ENCODE results near the gene RAB37. TPM values are rescaled to one million over a fixed set of nuclear protein-coding genes. Genes with fewer than 3 reads are reported as not detected.
A peak's percentile ranks its signal among the peaks of the same experiment; 100 is the strongest.

The RAB37 gene, protein sequence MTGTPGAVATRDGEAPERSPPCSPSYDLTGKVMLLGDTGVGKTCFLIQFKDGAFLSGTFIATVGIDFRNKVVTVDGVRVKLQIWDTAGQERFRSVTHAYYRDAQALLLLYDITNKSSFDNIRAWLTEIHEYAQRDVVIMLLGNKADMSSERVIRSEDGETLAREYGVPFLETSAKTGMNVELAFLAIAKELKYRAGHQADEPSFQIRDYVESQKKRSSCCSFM
- total RNA-seq, result 10 to 100 TPM; 19.0 to 21.1 TPM
- polyA plus RNA-seq (2013, experiment 1 of 2), result 47.0 TPM
- polyA plus RNA-seq (2013, experiment 2 of 2), result 48.4 TPM
- total RNA-seq, result 0.21 to 88.4 (median 16.2) reads per million in 172 experiments

DNA sequence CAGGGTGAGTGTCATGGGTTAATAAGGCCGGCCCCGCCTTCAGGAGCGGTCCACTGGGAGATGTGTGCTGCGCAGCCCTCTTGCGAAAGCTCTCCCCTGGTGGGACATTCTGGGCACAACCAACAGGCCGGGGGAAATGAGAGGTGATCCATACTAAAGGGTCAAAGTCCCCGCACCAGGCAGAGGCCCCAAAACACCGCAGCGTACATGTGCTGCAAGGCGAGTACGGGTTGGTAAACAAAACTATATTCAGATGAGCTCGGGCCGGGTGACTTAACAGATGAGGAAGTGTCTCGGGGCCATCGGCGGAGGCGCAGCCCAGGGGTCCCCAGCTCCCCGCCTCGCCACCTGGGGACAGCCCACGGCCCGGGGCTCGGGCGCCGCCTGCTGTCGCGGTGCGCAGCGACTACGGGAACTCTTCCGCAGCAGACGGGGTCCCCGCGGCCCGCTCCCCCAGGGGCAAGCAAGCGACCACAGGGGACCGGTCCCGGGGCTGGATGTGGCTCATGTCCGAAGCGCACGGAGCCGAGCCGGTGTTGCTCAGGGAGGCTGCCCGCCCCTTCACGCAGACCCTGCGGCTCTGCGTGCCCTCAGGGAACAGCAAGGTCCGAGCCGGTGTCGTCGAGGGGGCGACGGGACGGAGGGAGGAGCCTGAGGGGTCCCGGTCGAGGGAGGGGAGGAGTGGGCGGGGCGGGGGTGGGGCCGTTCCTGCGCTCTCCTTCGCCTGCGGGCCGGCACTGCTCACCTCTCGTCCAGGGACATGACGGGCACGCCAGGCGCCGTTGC, at the start of gene RAB37:
Gene RAB37, plus strand, starts transcription at position 744 of the 786 bp plus-strand sequence. Its CDS starts 17 bp downstream, at position 761.
- POLR2A ChIA-PET, result interaction anchor here (1.2 to 5.1 kb wide), 11 partner anchors 12 to 79 kb away, joined by 3 to 89 read pairs (median 12); partner anchors contain the start of genes NAT9 and NHERF1
- Mint-ChIP-seq H3K27ac (peak within 1 kb of the TSS; percentile 91), H3K4me1 (ENCODE audit: low read depth) (peaks cover 47% of the 10 kb centered on the region), H3K27me3 (no peaks in the 10 kb centered on the region), H3K36me3 (ENCODE audit: low read depth) (no peaks in the 10 kb centered on the region), H3K9me3 (no peaks in the 10 kb centered on the region), H3K4me3 (peak within 1 kb of the TSS; percentile 95)
- CTCF ChIA-PET, result interaction anchor here (0.9 to 6.0 kb wide), 16 partner anchors 9 to 136 kb away, joined by 3 to 101 read pairs (median 9); partner anchors contain the start of genes FDXR and NAT9
- Histone ChIP-seq H3K36me3 (ENCODE audit: insufficient read depth, low read length) (no peaks in the 10 kb centered on the region), H3K27me3 (ENCODE audit: control insufficient read depth in 1 of 2, insufficient read depth in 2 of 2, low read length in 2 of 2) (no peaks in the 10 kb centered on the region), H3K4me1 (ENCODE audit: insufficient read depth, low read length) (peaks cover 77% of the 10 kb centered on the region), H3K27ac (ENCODE audit: low read depth in 1 of 2, low read length in 2 of 2) (peak within 1 kb of the TSS; percentile 60 to 70), H3K9me3 (ENCODE audit: control insufficient read depth in 1 of 2, insufficient read depth in 1 of 2, low read length in 2 of 2) (no peaks in the 10 kb centered on the region), H3K4me3 (ENCODE audit: low read length) (peak within 1 kb of the TSS; percentile 93)
- ATAC-seq (ENCODE audit: poor library complexity), result peak; percentile 27
- TF ChIP-seq, protein P1, sequence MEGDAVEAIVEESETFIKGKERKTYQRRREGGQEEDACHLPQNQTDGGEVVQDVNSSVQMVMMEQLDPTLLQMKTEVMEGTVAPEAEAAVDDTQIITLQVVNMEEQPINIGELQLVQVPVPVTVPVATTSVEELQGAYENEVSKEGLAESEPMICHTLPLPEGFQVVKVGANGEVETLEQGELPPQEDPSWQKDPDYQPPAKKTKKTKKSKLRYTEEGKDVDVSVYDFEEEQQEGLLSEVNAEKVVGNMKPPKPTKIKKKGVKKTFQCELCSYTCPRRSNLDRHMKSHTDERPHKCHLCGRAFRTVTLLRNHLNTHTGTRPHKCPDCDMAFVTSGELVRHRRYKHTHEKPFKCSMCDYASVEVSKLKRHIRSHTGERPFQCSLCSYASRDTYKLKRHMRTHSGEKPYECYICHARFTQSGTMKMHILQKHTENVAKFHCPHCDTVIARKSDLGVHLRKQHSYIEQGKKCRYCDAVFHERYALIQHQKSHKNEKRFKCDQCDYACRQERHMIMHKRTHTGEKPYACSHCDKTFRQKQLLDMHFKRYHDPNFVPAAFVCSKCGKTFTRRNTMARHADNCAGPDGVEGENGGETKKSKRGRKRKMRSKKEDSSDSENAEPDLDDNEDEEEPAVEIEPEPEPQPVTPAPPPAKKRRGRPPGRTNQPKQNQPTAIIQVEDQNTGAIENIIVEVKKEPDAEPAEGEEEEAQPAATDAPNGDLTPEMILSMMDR (IDR thresholded peaks at IDR 0.05), result peak; percentile 66
- intact Hi-C loops (cut with DNase I, micrococcal nuclease), result loop anchor here (1.0 to 10.0 kb wide), 2 partner anchors 79 to 532 kb away; partner anchors contain the start of gene RPL38 (in 1 of the 2)
- peak in 8 of 14 experiments; percentile 34 to 81 (median 52) for DNase-seq

DNA sequence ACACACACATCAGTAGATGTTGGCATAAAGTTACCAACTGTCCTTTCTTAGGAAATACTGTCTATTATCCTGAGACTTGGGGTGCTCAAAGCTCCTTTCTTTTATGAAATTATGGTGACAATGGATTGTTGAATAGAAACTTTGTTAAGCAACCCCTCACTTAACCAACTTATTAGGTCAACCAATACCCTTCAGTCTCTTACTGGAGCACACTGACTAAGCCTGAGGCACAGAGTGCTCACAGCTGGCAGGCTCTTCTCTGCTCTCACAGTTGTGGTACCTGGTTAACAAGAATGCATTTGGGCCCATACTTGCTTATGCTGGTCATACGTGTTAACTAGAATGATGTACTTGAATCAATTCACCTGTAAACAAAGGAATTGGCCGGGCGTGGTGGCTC, 49.2 kb upstream of the RAB37 start:
- Mint-ChIP-seq H3K36me3 (ENCODE audit: low read depth) (no peaks in the 10 kb centered on the region), H3K4me1 (ENCODE audit: low read depth) (no peaks in the 10 kb centered on the region), H3K9me3 (no peaks in the 10 kb centered on the region), H3K27ac (no peak overlapping the region), H3K27me3 (no peaks in the 10 kb centered on the region), H3K4me3 (no peak overlapping the region)
- POLR2A ChIA-PET, result no interaction called here
- H3K27ac ChIP-seq (ENCODE audit: low read depth in 1 of 2, low read length in 2 of 2), result no peak overlapping the region
- no peaks in the 10 kb centered on the region for H3K27me3 ChIP-seq (ENCODE audit: control insufficient read depth in 1 of 2, insufficient read depth in 2 of 2, low read length in 2 of 2)
- ATAC-seq (ENCODE audit: poor library complexity), result no peak
- TF ChIP-seq, protein P1 (IDR thresholded peaks at IDR 0.05), result no peak
- intact Hi-C loops (cut with DNase I, micrococcal nuclease), result no loop called here
- H3K4me3 ChIP-seq (ENCODE audit: low read length), result no peak overlapping the region
- CTCF ChIA-PET, result interaction anchor here (0.7 kb wide), 1 partner anchor 323 kb away, joined by 3 read pairs; no protein-coding TSS in a partner anchor
- no peak for DNase-seq
- H3K4me1 ChIP-seq (ENCODE audit: insufficient read depth, low read length), result peaks cover 2% of the 10 kb centered on the region
- no peaks in the 10 kb centered on the region for H3K36me3 ChIP-seq (ENCODE audit: insufficient read depth, low read length)
- no peaks in the 10 kb centered on the region for H3K9me3 ChIP-seq (ENCODE audit: control insufficient read depth in 1 of 2, insufficient read depth in 1 of 2, low read length in 2 of 2)

DNA sequence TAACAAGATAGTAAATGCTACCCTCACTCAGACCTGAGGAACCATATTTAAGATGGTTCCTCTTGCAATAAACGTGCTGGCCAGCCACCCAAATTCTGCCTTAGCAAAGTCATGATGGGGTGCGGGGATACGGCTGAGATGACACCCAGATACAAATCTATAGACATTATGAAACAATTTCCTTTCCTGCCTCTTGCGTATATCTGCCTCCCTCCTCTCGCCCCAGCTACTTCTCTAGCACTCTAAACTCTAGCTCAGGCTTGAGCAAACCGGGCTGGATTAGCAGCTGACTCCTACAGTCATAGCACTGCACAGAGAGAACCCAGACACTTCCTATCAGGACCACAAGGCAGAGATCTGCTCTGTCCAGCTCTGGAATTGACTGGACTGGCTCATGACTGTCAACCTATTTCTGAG, 46.6 kb upstream of the RAB37 start:
- CTCF ChIA-PET, result no interaction called here
- intact Hi-C loops (cut with DNase I, micrococcal nuclease), result no loop called here
- Mint-ChIP-seq H3K36me3 (ENCODE audit: low read depth) (no peaks in the 10 kb centered on the region), H3K9me3 (no peaks in the 10 kb centered on the region), H3K4me3 (no peak overlapping the region), H3K27ac (no peak overlapping the region), H3K27me3 (no peaks in the 10 kb centered on the region), H3K4me1 (ENCODE audit: low read depth) (no peaks in the 10 kb centered on the region)
- ATAC-seq (ENCODE audit: poor library complexity) (no peak), DNase-seq (peak in 2 of 14 experiments; percentile 49 to 61)
- H3K9me3 ChIP-seq (ENCODE audit: control insufficient read depth in 1 of 2, insufficient read depth in 1 of 2, low read length in 2 of 2), result no peaks in the 10 kb centered on the region
- no peaks in the 10 kb centered on the region for H3K27me3 ChIP-seq (ENCODE audit: control insufficient read depth in 1 of 2, insufficient read depth in 2 of 2, low read length in 2 of 2)
- H3K4me1 ChIP-seq (ENCODE audit: insufficient read depth, low read length), result peaks cover 2% of the 10 kb centered on the region
- TF ChIP-seq, protein P1 (IDR thresholded peaks at IDR 0.05), result no peak
- H3K4me3 ChIP-seq (ENCODE audit: low read length), result no peak overlapping the region
- no peaks in the 10 kb centered on the region for H3K36me3 ChIP-seq (ENCODE audit: insufficient read depth, low read length)
- POLR2A ChIA-PET, result no interaction called here
- no peak overlapping the region for H3K27ac ChIP-seq (ENCODE audit: low read depth in 1 of 2, low read length in 2 of 2)
